NB4 (cell line): Measurements from ENCODE around the gene OR10J5.

ENCODE experiments used
- CTCF ChIP-seq: IDR thresholded peaks from one replicate; pipeline ENCODE4 v1.5.1; 2012; ENCODE audit warnings: low read depth, low read length
- MAX ChIP-seq: IDR thresholded peaks from 2 replicates; pipeline ENCODE4 v1.6.1; 2011; ENCODE audit warnings: low read depth, low read length
- MYC ChIP-seq: IDR thresholded peaks from 2 replicates; pipeline ENCODE4 v1.6.1; 2011; ENCODE audit warnings: low read depth, low read length
- POLR2A ChIP-seq: IDR thresholded peaks from 2 replicates; pipeline ENCODE4 v1.6.1; 2011; ENCODE audit warnings: mild to moderate bottlenecking; ENCODE audit not compliant: insufficient read length; ENCODE audit errors: extremely low read depth

GRCh38 chr1:159554261-159554660, 18.5 kb upstream of the OR10J5 start:
- no peak for TF ChIP-seq POLR2A
- no peak for TF ChIP-seq CTCF
- no peak for TF ChIP-seq MYC
- TF ChIP-seq MAX: no peak
